ENCODE results near the gene NIPAL1.

- TF ChIP-seq CTCF (conservative IDR thresholded peaks at IDR 0.05; ENCODE audit: low read length) (no peak), EZH2phosphoT487 (IDR thresholded peaks at IDR 0.05; ENCODE audit: borderline replicate concordance) (no peak)
Measured at GRCh38 chr4:48044298-48044697, 27.7 kb downstream of the NIPAL1 start.

Measured in Loucy (cell line).